ENCODE data around the gene BBLN.

The BBLN gene

GRCh38 chr9:128120061-128120740, 39.9 kb upstream of the BBLN start:
- Histone ChIP-seq H3K4me3 (ENCODE audit: low read length) (no peak overlapping the region), H3K27ac (ENCODE audit: low read depth, low read length) (no peak overlapping the region), H4K20me1 (ENCODE audit: control insufficient read depth, insufficient read depth, low read depth, low read length) (peaks cover 6% of the 10 kb centered on the region; the same call in 1 of the 2 replicates), H3K4me2 (ENCODE audit: low read length) (no peak overlapping the region), H3K36me3 (ENCODE audit: control insufficient read depth, low read length) (peaks cover 64% of the 10 kb centered on the region), H3F3A (ENCODE audit: control insufficient read depth, insufficient read depth) (peaks cover 7% of the 10 kb centered on the region; the same call in 1 of the 2 replicates), H3K4me1 (ENCODE audit: control insufficient read depth, low read length) (peaks cover 5% of the 10 kb centered on the region), H3K9me3 (ENCODE audit: control insufficient read depth, insufficient read depth, low read length) (no peaks in the 10 kb centered on the region), H3K27me3 (ENCODE audit: control insufficient read depth, low read length) (no peaks in the 10 kb centered on the region), H3K79me2 (ENCODE audit: control insufficient read depth, low read length) (peaks cover 10% of the 10 kb centered on the region), H3K9me2 (replicated peaks; ENCODE audit: control insufficient read depth, low read length) (no peaks in the 10 kb centered on the region)
- TF ChIP-seq EZH2phosphoT487 (IDR thresholded peaks at IDR 0.05; ENCODE audit: borderline replicate concordance, low read length) (no peak), CTCF (IDR thresholded peaks at IDR 0.05; ENCODE audit: low read depth, low read length, poor library complexity, severe bottlenecking) (no peak)

GRCh38 chr9:128120741-128121465, 39.2 kb upstream of the BBLN start:
- H3K4me2 ChIP-seq (ENCODE audit: low read length), result no peak overlapping the region

GRCh38 chr9:128121466-128121810, 38.6 kb upstream of the BBLN start:
- TF ChIP-seq EZH2phosphoT487 (IDR thresholded peaks at IDR 0.05; ENCODE audit: borderline replicate concordance, low read length) (no peak), CTCF (IDR thresholded peaks at IDR 0.05; ENCODE audit: low read depth, low read length, poor library complexity, severe bottlenecking) (no peak)
- Histone ChIP-seq H3K79me2 (ENCODE audit: control insufficient read depth, low read length) (peaks cover 23% of the 10 kb centered on the region), H3K36me3 (ENCODE audit: control insufficient read depth, low read length) (peaks cover 60% of the 10 kb centered on the region), H3K9me3 (ENCODE audit: control insufficient read depth, insufficient read depth, low read length) (no peaks in the 10 kb centered on the region), H4K20me1 (ENCODE audit: control insufficient read depth, insufficient read depth, low read depth, low read length) (peaks cover 6% of the 10 kb centered on the region; the same call in 1 of the 2 replicates), H3K27ac (ENCODE audit: low read depth, low read length) (no peak overlapping the region), H3K4me3 (ENCODE audit: low read length) (no peak overlapping the region), H3F3A (ENCODE audit: control insufficient read depth, insufficient read depth) (peaks cover 7% of the 10 kb centered on the region; the same call in 1 of the 2 replicates), H3K9me2 (replicated peaks; ENCODE audit: control insufficient read depth, low read length) (no peaks in the 10 kb centered on the region), H3K4me2 (ENCODE audit: low read length) (no peak overlapping the region), H3K4me1 (ENCODE audit: control insufficient read depth, low read length) (peaks cover 18% of the 10 kb centered on the region), H3K27me3 (ENCODE audit: control insufficient read depth, low read length) (no peaks in the 10 kb centered on the region)

More at GRCh38 chr9:128120741-128121465, 39.2 kb upstream of the BBLN start:
- Histone ChIP-seq H3K4me1 (ENCODE audit: control insufficient read depth, low read length) (peaks cover 12% of the 10 kb centered on the region), H3K36me3 (ENCODE audit: control insufficient read depth, low read length) (peaks cover 64% of the 10 kb centered on the region), H3K9me3 (ENCODE audit: control insufficient read depth, insufficient read depth, low read length) (no peaks in the 10 kb centered on the region), H4K20me1 (ENCODE audit: control insufficient read depth, insufficient read depth, low read depth, low read length) (peaks cover 6% of the 10 kb centered on the region; the same call in 1 of the 2 replicates), H3K9me2 (replicated peaks; ENCODE audit: control insufficient read depth, low read length) (no peaks in the 10 kb centered on the region), H3K27ac (ENCODE audit: low read depth, low read length) (no peak overlapping the region), H3K4me3 (ENCODE audit: low read length) (no peak overlapping the region), H3F3A (ENCODE audit: control insufficient read depth, insufficient read depth) (peaks cover 7% of the 10 kb centered on the region; the same call in 1 of the 2 replicates), H3K79me2 (ENCODE audit: control insufficient read depth, low read length) (peaks cover 17% of the 10 kb centered on the region), H3K27me3 (ENCODE audit: control insufficient read depth, low read length) (no peaks in the 10 kb centered on the region)
- TF ChIP-seq CTCF (IDR thresholded peaks at IDR 0.05; ENCODE audit: low read depth, low read length, poor library complexity, severe bottlenecking), result no peak
- no peak for TF ChIP-seq EZH2phosphoT487 (IDR thresholded peaks at IDR 0.05; ENCODE audit: borderline replicate concordance, low read length)

Measured in DOHH2 (cell line).